Naive B cell (primary cell): ENCODE measurements around the gene KCNQ1. TPM values are rescaled to one million over a fixed set of nuclear protein-coding genes. Genes with fewer than 3 reads are reported as not detected.
A peak's percentile ranks its signal among the peaks of the same experiment; 100 is the strongest.

Experiments used
- ATAC-seq, 2 donors: fragments of 150-1000 bp; cut with Tn5 transposase; 2 replicates each; pipeline ENCODE4 v1.10.0; 2021; ENCODE audit warnings: low read depth in 2 of 2, mild to moderate bottlenecking in 2 of 2, moderate library complexity in 2 of 2
- DNase-seq: peaks from one replicate; pipeline ENCODE4 v3.0.0; 2022
- H3K27ac Mint-ChIP-seq, 6 donors: one replicate each; pipeline ENCODE4 v1.8.0; 2020 to 2022; ENCODE audit warnings: mild to moderate bottlenecking in 6 of 6, mixed read lengths in 6 of 6, moderate library complexity in 5 of 6, inconsistent platforms in 2 of 6
- H3K27me3 Mint-ChIP-seq, 3 donors: one replicate each; pipeline ENCODE4 v1.8.0; 2021 to 2022; ENCODE audit warnings: mixed read lengths in 3 of 3, mild to moderate bottlenecking in 1 of 3
- H3K36me3 Mint-ChIP-seq, 2 donors: one replicate each; pipeline ENCODE4 v1.8.0; 2020 to 2022; ENCODE audit warnings: mixed read lengths in 2 of 2, inconsistent platforms in 1 of 2, mild to moderate bottlenecking in 1 of 2
- H3K4me1 Mint-ChIP-seq, 3 donors: one replicate each; pipeline ENCODE4 v1.8.0; 2020 to 2022; ENCODE audit warnings: mixed read lengths in 3 of 3, inconsistent platforms in 1 of 3, mild to moderate bottlenecking in 1 of 3, moderate library complexity in 1 of 3
- H3K4me3 Mint-ChIP-seq, 8 donors: one replicate each; pipeline ENCODE4 v1.8.0; 2020 to 2022; ENCODE audit warnings: mild to moderate bottlenecking in 8 of 8, mixed read lengths in 8 of 8, moderate library complexity in 8 of 8, inconsistent platforms in 2 of 8
- H3K9me3 Mint-ChIP-seq, 7 donors: one replicate each; pipeline ENCODE4 v1.8.0; 2020 to 2022; ENCODE audit warnings: mixed read lengths in 7 of 7, mild to moderate bottlenecking in 5 of 7, inconsistent platforms in 2 of 7, moderate library complexity in 1 of 7
- polyA plus RNA-seq, 6 donors: library from polyadenylated mRNA; unstranded; fragments of 300-500 nt; fragmentation: Illumina TruSeq; gene quantifications; one replicate each; pipeline ENCODE4 v1.2.3, GENCODE V29; 2021; ENCODE audit warnings: low read depth in 6 of 6

KCNQ1 gene
- polyA plus RNA-seq, 6 donors from 2014 or later: 9.3 to 22.6 (median 10.3) TPM

- Mint-ChIP-seq H3K27ac (no peak overlapping the region), H3K9me3 (peaks cover 11 to 33% (median 26%) of the 10 kb centered on the region in 7 donors), H3K27me3 (peaks cover 4 to 24% (median 10%) of the 10 kb centered on the region in 3 donors), H3K4me3 (peak overlapping the region in 1 of 8 donors; percentile 27), H3K36me3 (peaks cover 18 to 56% of the 10 kb centered on the region in 2 donors), H3K4me1 (peaks cover 13 to 33% (median 16%) of the 10 kb centered on the region in 3 donors)
- DNase-seq (no peak), ATAC-seq (no peak)
Measured at GRCh38 chr11:2813141-2813908, 368.5 kb downstream of the KCNQ1 start.

GRCh38 chr11:2813968-2814367, 369.2 kb downstream of the KCNQ1 start:
- Mint-ChIP-seq H3K4me1 (peaks cover 13 to 29% (median 16%) of the 10 kb centered on the region in 3 donors), H3K9me3 (peaks cover 15 to 39% (median 29%) of the 10 kb centered on the region in 7 donors), H3K27ac (peak overlapping the region in 1 of 6 donors; percentile 33), H3K4me3 (no peak overlapping the region), H3K27me3 (peaks cover 4 to 19% (median 10%) of the 10 kb centered on the region in 3 donors), H3K36me3 (peaks cover 24 to 56% of the 10 kb centered on the region in 2 donors)
- no peak for DNase-seq
- ATAC-seq: no peak

- Mint-ChIP-seq H3K4me3 (no peak overlapping the region), H3K27me3 (peaks cover under 1 to 19% (median 10%) of the 10 kb centered on the region in 3 donors), H3K9me3 (peaks cover 17 to 42% (median 34%) of the 10 kb centered on the region in 7 donors), H3K36me3 (peaks cover 25 to 56% of the 10 kb centered on the region in 2 donors), H3K27ac (no peak overlapping the region), H3K4me1 (peaks cover 13 to 25% (median 16%) of the 10 kb centered on the region in 3 donors)
- no peak for ATAC-seq
- no peak for DNase-seq
Measured at GRCh38 chr11:2814751-2815150, 369.9 kb downstream of the KCNQ1 start.

- no peak for ATAC-seq
- peak overlapping the region in 1 of 6 donors; percentile 84 for H3K27ac Mint-ChIP-seq
- H3K4me1 Mint-ChIP-seq: peaks cover 13 to 19% (median 15%) of the 10 kb centered on the region in 3 donors
- peaks cover 36 to 65% of the 10 kb centered on the region in 2 donors for H3K36me3 Mint-ChIP-seq
- H3K4me3 Mint-ChIP-seq: no peak overlapping the region
- peaks cover 0 to 19% (median 10%) of the 10 kb centered on the region in 3 donors for H3K27me3 Mint-ChIP-seq
- peaks cover 21 to 48% (median 40%) of the 10 kb centered on the region in 7 donors for H3K9me3 Mint-ChIP-seq
- no peak for DNase-seq
Measured at GRCh38 chr11:2815762-2816496, 371.1 kb downstream of the KCNQ1 start.

- H3K9me3 Mint-ChIP-seq: peaks cover 21 to 48% (median 41%) of the 10 kb centered on the region in 7 donors
- peaks cover 36 to 68% of the 10 kb centered on the region in 2 donors for H3K36me3 Mint-ChIP-seq
- H3K27ac Mint-ChIP-seq: no peak overlapping the region
- DNase-seq (no peak), ATAC-seq (no peak)
- peaks cover 13 to 19% (median 13%) of the 10 kb centered on the region in 3 donors for H3K4me1 Mint-ChIP-seq
- peak overlapping the region in 1 of 8 donors; percentile 59 for H3K4me3 Mint-ChIP-seq
- H3K27me3 Mint-ChIP-seq: peaks cover 0 to 19% (median 10%) of the 10 kb centered on the region in 3 donors
Measured at GRCh38 chr11:2816523-2816922, 371.7 kb downstream of the KCNQ1 start.

- Mint-ChIP-seq H3K9me3 (peaks cover 23 to 52% (median 45%) of the 10 kb centered on the region in 7 donors), H3K36me3 (peaks cover 40 to 72% of the 10 kb centered on the region in 2 donors), H3K27me3 (peaks cover 0 to 23% (median 12%) of the 10 kb centered on the region in 3 donors), H3K4me1 (peaks cover 11 to 19% (median 12%) of the 10 kb centered on the region in 3 donors), H3K4me3 (peak overlapping the region in 1 of 8 donors; percentile 9), H3K27ac (peak overlapping the region in 1 of 6 donors; percentile 59)
- ATAC-seq (no peak), DNase-seq (no peak)
Measured at GRCh38 chr11:2816941-2817421, 372.2 kb downstream of the KCNQ1 start.

GRCh38 chr11:2817431-2817830, 372.6 kb downstream of the KCNQ1 start:
- DNase-seq: no peak
- peak overlapping the region in 1 of 8 donors; percentile 9 for H3K4me3 Mint-ChIP-seq
- peaks cover 27 to 56% (median 49%) of the 10 kb centered on the region in 7 donors for H3K9me3 Mint-ChIP-seq
- ATAC-seq: no peak
- H3K27me3 Mint-ChIP-seq: peaks cover 0 to 28% (median 16%) of the 10 kb centered on the region in 3 donors
- H3K27ac Mint-ChIP-seq: peak overlapping the region in 1 of 6 donors; percentile 59
- H3K4me1 Mint-ChIP-seq: peaks cover 7 to 17% (median 8%) of the 10 kb centered on the region in 3 donors
- H3K36me3 Mint-ChIP-seq: peaks cover 43 to 77% of the 10 kb centered on the region in 2 donors

- H3K36me3 Mint-ChIP-seq: peaks cover 49 to 80% of the 10 kb centered on the region in 2 donors
- DNase-seq (no peak), ATAC-seq (no peak)
- peaks cover 0 to 30% (median 22%) of the 10 kb centered on the region in 3 donors for H3K27me3 Mint-ChIP-seq
- peaks cover under 1 to 11% (median 3%) of the 10 kb centered on the region in 3 donors for H3K4me1 Mint-ChIP-seq
- no peak overlapping the region for H3K27ac Mint-ChIP-seq
- no peak overlapping the region for H3K4me3 Mint-ChIP-seq
- H3K9me3 Mint-ChIP-seq: peaks cover 33 to 62% (median 55%) of the 10 kb centered on the region in 7 donors
Measured at GRCh38 chr11:2818021-2818420, 373.2 kb downstream of the KCNQ1 start.

GRCh38 chr11:2818503-2818902, 373.7 kb downstream of the KCNQ1 start:
- H3K27ac Mint-ChIP-seq: no peak overlapping the region
- DNase-seq (no peak), ATAC-seq (no peak)
- peaks cover 36 to 67% (median 56%) of the 10 kb centered on the region in 7 donors for H3K9me3 Mint-ChIP-seq
- peaks cover 53 to 80% of the 10 kb centered on the region in 2 donors for H3K36me3 Mint-ChIP-seq
- H3K4me3 Mint-ChIP-seq: no peak overlapping the region
- peaks cover 0 to 11% (median 2%) of the 10 kb centered on the region in 3 donors for H3K4me1 Mint-ChIP-seq
- H3K27me3 Mint-ChIP-seq: peaks cover 0 to 30% (median 22%) of the 10 kb centered on the region in 3 donors

- DNase-seq: no peak
- ATAC-seq: no peak
- Mint-ChIP-seq H3K27ac (no peak overlapping the region), H3K27me3 (peaks cover 0 to 30% (median 15%) of the 10 kb centered on the region in 3 donors), H3K4me1 (peaks cover 3 to 9% (median 5%) of the 10 kb centered on the region in 3 donors), H3K4me3 (no peak overlapping the region), H3K36me3 (peaks cover 54 to 80% of the 10 kb centered on the region in 2 donors), H3K9me3 (peaks cover 30 to 64% (median 56%) of the 10 kb centered on the region in 7 donors)
Measured at GRCh38 chr11:2819316-2819715, 374.5 kb downstream of the KCNQ1 start.

GRCh38 chr11:2820976-2821375, 376.2 kb downstream of the KCNQ1 start:
- no peak for DNase-seq
- H3K27me3 Mint-ChIP-seq: peaks cover 0 to 34% (median 15%) of the 10 kb centered on the region in 3 donors
- peaks cover 25 to 63% (median 53%) of the 10 kb centered on the region in 7 donors for H3K9me3 Mint-ChIP-seq
- peaks cover 51 to 74% of the 10 kb centered on the region in 2 donors for H3K36me3 Mint-ChIP-seq
- no peak overlapping the region for H3K27ac Mint-ChIP-seq
- peaks cover 5 to 19% (median 15%) of the 10 kb centered on the region in 3 donors for H3K4me1 Mint-ChIP-seq
- no peak overlapping the region for H3K4me3 Mint-ChIP-seq
- no peak for ATAC-seq

- DNase-seq (no peak), ATAC-seq (no peak)
- Mint-ChIP-seq H3K4me3 (no peak overlapping the region), H3K36me3 (peaks cover 47 to 74% of the 10 kb centered on the region in 2 donors), H3K27me3 (peaks cover 0 to 39% (median 15%) of the 10 kb centered on the region in 3 donors), H3K4me1 (peaks cover 5 to 20% (median 19%) of the 10 kb centered on the region in 3 donors), H3K27ac (no peak overlapping the region), H3K9me3 (peaks cover 24 to 59% (median 49%) of the 10 kb centered on the region in 7 donors)
Measured at GRCh38 chr11:2821891-2822290, 377.1 kb downstream of the KCNQ1 start.

GRCh38 chr11:2824851-2825250, 380.0 kb downstream of the KCNQ1 start:
- peak overlapping the region in 1 of 8 donors; percentile 34 for H3K4me3 Mint-ChIP-seq

More at GRCh38 chr11:2824851-2825250, 380.0 kb downstream of the KCNQ1 start:
- DNase-seq: no peak
- Mint-ChIP-seq H3K27ac (peak overlapping the region in 1 of 6 donors; percentile 5), H3K27me3 (peaks cover 0 to 47% (median 15%) of the 10 kb centered on the region in 3 donors), H3K9me3 (peaks cover 38 to 55% (median 47%) of the 10 kb centered on the region in 7 donors), H3K36me3 (peaks cover 47 to 78% of the 10 kb centered on the region in 2 donors), H3K4me1 (peaks cover 5 to 23% (median 21%) of the 10 kb centered on the region in 3 donors)
- no peak for ATAC-seq
